Adrenal gland (tissue), 5 donors: ENCODE measurements around the gene HM13.

Experiments
- POLR2A ChIP-seq, 2 donors: fragments of 450-650 bp; IDR thresholded peaks; one replicate each; pipeline ENCODE4 v1.6.1; 2017; ENCODE audit warnings: antibody characterized with exemption in 2 of 2, mild to moderate bottlenecking in 2 of 2, moderate library complexity in 1 of 2
- TF ChIP-seq, protein P1 (sequence below), 6 experiments: fragments of 450-650 bp in 4 of 6; fragments of 200-600 bp in 2 of 6; sonication (generic) in 1 of 6; IDR thresholded peaks; 1 replicate in 5 of 6; 2 replicates in 1 of 6; pipeline versions ENCODE4 v1.5.1 to v1.8.0; 2016 to 2021; ENCODE audit warnings: antibody characterized with exemption in 6 of 6, mild to moderate bottlenecking in 2 of 6, moderate library complexity in 1 of 6
- donor health status: DM: no; HTN: no; CAD: no.

DNA sequence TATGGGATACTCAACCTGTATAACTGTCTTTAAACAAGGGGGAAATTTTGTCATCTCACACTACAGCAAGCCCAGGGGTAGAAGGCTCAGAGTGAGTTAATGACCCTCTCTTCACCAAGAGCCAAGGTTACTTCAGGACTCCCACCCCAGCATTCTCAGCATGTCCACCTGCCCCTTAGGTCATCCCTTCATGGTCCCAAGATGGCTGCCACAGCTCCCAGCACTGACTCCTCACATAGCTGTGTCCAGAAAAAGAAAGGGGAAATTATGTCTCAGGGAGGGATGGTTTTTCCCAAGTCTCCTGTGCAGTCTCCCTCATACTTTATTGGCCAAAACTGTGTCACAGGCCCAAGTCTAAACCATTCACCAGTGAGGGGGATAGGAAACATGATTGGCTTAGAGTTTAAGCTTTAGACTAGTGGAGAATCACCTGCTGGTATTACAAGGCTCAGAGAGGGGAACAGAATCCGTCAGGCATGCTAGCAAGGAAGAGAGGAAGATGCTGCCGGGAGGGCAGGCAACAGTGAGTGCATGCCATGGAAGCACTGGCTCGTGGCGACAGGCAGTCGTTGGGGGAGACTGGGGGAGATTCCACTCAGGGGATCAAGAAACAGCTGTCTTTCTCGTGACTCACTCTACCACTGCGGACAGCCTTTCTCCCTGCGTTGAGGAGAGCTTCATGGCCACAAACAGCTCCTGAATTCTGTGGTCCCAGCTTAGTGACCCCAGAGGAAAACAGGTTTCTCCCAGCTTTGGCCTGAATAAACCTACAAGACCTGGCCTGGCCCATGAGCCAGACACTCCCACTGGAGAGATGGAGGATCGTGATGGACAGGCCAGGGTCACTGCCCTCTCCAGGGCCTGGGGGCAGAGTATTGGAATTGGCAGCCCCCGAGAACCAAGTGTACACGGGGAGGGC is 37.2 kb downstream of the HM13 start:
- TF ChIP-seq, protein P1, sequence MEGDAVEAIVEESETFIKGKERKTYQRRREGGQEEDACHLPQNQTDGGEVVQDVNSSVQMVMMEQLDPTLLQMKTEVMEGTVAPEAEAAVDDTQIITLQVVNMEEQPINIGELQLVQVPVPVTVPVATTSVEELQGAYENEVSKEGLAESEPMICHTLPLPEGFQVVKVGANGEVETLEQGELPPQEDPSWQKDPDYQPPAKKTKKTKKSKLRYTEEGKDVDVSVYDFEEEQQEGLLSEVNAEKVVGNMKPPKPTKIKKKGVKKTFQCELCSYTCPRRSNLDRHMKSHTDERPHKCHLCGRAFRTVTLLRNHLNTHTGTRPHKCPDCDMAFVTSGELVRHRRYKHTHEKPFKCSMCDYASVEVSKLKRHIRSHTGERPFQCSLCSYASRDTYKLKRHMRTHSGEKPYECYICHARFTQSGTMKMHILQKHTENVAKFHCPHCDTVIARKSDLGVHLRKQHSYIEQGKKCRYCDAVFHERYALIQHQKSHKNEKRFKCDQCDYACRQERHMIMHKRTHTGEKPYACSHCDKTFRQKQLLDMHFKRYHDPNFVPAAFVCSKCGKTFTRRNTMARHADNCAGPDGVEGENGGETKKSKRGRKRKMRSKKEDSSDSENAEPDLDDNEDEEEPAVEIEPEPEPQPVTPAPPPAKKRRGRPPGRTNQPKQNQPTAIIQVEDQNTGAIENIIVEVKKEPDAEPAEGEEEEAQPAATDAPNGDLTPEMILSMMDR (IDR thresholded peaks at IDR 0.05) = no peak
- no peak for TF ChIP-seq POLR2A (IDR thresholded peaks at IDR 0.05)
